Activated gamma-delta T cell treated with Interleukin-2 at 50 U/mL for 16 hours (primary cell): Measurements from ENCODE around the gene PRKAR1B.
"Not testable (repeated sequence)": the region's sequence is repeated elsewhere in the genome, so short reads cannot be mapped to it uniquely, and the experiment has no call there.

Experiments used
- DNase-seq: peaks from one replicate; pipeline ENCODE4 v3.0.0-alpha.2; 2020

The PRKAR1B gene

GRCh38 chr7:638256-639011 lies 88.6 kb downstream of the PRKAR1B start:
- DNase-seq: no peak

- DNase-seq: no peak
Measured at GRCh38 chr7:637826-638225, 89.3 kb downstream of the PRKAR1B start.

GRCh38 chr7:636396-636795 lies 90.7 kb downstream of the PRKAR1B start:
- DNase-seq: peak; percentile 57

DNA sequence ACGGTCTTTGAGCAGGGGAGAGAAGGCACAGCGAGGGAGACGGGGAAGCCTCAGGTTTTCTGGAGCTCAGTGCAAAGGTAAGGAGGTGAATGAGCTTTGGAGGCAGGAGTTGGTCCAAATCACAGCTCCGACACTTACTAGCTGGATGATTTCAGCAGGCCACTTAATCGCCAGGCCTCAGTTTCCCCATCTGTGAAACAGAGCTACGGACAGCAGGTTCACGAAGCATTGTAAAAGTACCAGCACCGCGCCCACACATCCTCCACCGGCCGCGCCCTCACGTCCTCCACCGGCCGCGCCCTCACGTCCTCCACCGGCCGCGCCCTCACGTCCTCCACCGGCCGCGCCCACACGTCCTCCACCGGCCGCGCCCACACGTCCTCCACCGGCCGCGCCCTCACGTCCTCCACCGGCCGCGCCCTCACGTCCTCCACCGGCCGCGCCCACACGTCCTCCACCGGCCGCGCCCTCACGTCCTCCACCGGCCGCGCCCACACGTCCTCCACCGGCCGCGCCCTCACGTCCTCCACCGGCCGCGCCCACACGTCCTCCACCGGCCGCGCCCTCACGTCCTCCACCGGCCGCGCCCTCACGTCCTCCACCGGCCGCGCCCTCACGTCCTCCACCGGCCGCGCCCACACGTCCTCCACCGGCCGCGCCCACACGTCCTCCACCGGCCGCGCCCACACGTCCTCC lies 91.2 kb downstream of the PRKAR1B start:
- DNase-seq: not testable (repeated sequence)

- DNase-seq: no peak
Measured at GRCh38 chr7:635227-635626, 91.9 kb downstream of the PRKAR1B start.

- DNase-seq: no peak
Measured at GRCh38 chr7:633381-634018, 93.6 kb downstream of the PRKAR1B start.

GRCh38 chr7:632831-633210 lies 94.3 kb downstream of the PRKAR1B start:
- no peak for DNase-seq

DNA sequence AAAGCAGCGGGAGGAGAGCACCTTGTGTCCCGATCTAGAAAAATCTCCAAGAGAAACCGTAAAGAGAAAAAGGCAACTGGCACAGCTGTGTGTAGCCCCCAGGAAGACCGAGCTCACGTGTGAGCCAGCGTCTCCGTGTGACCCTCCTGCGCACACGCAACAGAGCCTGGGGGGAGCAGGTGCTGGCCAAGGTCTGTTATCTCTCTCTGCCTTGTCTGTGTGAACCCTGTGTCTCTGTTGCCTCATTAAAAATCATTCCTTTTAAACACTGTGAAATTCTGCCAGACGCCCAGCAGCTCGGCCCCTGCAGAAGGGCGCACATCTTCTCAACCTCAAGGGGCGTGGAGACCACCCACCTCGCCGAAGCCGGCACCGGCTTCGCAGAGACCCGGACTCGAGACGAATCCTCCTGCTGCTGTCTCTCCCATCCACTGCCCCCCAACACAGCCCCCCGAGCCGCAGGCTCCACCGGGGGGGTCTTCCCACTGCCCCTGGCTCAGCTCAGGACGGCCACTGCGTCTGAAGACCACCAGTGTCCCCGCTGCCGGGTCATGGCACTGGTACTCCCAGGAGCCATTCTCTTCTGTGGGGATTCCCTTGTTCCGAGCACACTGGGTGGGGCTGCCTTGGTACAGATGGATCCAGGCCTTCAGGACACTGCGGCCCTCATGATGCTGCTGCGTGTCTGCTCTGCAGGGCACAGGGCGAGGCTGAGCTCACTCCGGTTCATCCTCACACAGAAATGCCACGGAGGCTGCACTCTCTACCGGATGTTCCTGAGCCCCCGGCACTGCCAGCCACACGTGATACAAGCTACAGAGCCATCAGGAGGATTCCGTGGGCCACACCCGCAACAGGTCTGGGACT lies 94.9 kb downstream of the PRKAR1B start:
- DNase-seq: no peak

DNA sequence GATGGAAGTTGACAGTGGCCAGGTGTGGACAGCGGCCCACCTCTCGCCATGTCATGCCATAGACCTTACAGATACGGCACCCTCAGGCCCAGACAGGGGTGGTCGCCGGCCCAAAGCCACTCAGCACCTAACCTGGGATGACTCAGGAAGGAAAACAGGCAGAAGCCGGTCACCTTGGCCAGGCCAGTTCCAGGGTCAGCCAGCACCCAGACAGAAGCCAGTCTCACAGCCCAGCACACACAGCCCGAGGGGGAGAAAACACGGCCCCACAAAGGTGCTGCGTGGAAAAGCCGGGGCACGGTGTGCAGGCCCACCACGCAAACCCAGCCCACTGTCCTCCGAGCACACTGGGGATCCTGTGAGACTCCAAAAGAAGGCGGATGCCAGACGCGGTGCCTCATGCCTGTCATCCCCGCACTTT lies 95.8 kb downstream of the PRKAR1B start:
- no peak for DNase-seq

GRCh38 chr7:630539-630938 lies 96.5 kb downstream of the PRKAR1B start:
- DNase-seq: no peak

DNA sequence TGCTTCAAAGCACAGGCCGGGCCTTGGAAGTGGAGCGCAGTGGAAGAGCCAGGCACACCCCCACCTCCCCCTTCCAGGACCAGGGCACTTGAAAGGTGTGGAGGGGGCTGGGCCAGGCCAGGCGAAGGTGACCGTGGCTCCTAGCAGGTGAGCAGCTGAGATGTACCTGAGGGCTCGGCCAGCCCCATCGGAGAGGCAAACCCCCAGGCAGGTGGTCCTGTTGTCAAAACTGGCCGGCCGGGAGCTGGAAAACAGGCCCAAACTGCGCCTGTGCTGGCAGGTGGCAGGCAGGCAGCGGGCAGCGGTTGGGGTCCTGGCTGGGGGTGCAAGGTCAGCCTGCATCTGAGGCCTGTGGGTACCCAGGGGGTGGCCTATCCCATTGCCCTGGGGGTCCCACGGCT lies 97.0 kb downstream of the PRKAR1B start:
- DNase-seq: no peak

DNA sequence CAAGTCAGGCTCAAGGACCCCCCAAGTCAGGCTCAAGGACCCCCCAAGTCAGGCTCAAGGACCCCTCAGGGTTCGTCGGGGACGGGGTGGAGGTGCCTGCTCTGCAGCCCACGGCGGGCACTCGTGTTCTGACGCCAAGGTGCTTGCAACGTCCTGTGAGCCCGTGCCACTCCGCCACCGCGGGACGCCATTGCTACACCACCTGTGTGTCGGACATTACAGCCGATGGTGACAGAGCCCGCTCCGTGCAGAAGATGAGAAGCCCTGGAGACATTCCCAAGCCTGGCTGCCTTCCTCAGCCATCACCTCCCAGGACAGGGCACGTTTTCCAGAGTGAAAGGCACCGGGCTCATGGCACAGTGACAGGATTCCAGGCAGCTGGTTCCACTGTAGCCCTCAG lies 98.3 kb downstream of the PRKAR1B start:
- no peak for DNase-seq

- no peak for DNase-seq
Measured at GRCh38 chr7:628402-628763, 98.7 kb downstream of the PRKAR1B start.

DNA sequence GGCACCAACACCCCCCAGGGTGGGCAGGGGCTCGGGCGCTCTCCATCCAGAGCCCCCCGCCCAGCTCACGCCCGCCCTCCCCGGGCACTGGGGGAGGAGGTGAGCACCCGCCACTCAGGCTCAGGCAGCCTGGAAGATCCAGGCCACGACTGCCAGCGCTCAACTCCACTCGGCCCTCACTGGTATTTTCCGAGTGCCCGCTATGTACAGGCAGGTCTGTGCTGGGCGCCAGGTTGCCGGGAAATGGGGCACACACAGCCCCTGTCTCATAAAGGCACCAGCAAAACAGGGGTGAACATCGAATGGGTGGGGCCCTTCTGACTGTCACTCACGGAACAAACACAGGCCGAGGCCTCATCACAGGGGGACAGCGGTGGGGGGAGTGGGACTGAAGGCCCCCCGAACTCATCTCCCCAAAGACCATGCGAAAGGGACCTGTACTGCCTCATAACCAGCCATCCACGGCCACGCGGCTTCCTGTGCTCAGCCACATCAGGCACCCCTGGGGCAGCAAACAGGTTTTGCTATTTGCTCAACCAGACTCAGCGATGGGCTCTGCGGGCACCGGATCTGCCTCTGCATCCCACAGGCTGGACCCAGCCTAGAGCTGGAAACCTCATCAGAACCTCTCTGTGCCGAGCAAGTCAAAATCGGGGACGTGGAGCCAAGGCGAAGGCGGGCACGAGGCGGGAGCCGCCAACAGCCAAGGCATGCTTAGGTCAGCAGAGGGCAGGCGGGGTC lies 99.2 kb downstream of the PRKAR1B start:
- DNase-seq: no peak

GRCh38 chr7:625376-625971 lies 101.6 kb downstream of the PRKAR1B start:
- no peak for DNase-seq

- DNase-seq: no peak
Measured at GRCh38 chr7:623464-623863, 103.6 kb downstream of the PRKAR1B start.

GRCh38 chr7:621572-622285 lies 105.4 kb downstream of the PRKAR1B start:
- no peak for DNase-seq

- no peak for DNase-seq
Measured at GRCh38 chr7:620885-621284, 106.2 kb downstream of the PRKAR1B start.

GRCh38 chr7:620056-620455 lies 107.0 kb downstream of the PRKAR1B start:
- DNase-seq: no peak

DNA sequence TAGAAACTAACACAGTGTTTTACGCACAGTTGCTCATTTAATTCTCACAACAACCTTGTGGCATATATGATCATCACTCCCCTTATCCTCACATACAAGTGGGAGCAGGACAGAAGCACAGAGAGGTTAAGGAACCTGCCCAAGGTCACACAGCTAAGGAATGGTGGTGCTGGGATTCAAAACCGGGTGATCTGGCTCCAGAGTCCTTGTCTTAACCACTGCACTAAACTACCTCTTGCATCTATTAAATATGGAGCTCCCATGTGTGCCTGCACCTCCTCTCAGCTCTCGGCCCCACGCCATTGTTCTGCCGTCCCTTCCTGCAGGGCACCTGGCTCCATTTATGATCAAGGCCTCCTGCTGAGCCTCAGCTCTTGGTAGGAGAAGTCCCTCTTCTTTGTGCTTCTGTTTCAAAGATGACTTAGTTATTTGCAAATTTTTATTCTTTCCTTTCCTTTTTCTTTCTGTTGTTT lies 107.7 kb downstream of the PRKAR1B start:
- DNase-seq: no peak
